ENCODE results near the gene PREB. TPM values are rescaled to one million over a fixed set of nuclear protein-coding genes. Genes with fewer than 3 reads are reported as not detected.

The PREB gene
- total and polyA plus RNA-seq, 2 of the 13 experiments (the other 11 are each of a cell fraction or from before 2014, with no cell fraction given), result 112 to 192 TPM

DNA sequence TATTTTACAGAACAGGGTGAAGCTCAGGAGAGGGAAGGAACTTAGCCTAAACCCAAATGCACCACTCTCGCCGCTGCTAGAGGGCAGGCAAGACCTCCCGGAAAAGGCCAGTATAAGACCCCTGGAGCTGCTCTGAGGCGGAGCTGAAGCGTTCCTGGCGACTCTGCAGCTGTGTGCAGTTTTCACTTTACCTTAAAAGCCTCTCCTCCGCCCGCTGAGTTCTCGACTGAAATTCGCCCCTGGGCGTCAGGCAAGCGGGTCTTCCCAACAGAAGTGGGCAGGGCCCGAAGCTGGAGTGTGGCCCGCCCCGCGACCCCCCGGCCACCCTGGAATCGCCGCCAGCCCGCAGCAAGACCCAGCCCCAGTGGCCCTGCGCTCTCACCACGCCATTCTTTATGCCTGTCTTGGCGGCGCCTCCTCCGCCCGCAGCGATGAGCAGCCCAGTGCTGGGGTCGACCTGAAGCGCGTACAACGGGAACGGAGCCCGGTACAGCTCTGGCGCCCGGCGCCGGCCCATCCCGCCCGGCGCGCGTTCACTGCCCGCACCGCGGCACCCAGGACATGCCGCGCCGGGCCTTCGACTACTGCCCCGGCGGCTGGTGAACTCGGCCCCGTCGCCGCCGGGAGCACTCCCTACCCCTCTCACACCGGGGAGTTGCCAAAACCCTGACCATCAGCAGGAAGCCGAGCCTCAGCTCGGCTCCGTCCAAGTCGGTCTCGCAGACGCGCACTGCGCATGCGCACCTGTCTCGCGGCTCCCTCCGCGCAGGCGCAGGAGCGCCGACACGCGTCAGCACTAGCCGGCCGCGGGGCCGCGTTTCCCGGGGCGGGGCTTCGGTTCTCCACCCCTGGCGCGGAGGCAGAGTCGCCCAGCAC lies at the start of gene PREB (continued):
- TF ChIP-seq, protein P1, sequence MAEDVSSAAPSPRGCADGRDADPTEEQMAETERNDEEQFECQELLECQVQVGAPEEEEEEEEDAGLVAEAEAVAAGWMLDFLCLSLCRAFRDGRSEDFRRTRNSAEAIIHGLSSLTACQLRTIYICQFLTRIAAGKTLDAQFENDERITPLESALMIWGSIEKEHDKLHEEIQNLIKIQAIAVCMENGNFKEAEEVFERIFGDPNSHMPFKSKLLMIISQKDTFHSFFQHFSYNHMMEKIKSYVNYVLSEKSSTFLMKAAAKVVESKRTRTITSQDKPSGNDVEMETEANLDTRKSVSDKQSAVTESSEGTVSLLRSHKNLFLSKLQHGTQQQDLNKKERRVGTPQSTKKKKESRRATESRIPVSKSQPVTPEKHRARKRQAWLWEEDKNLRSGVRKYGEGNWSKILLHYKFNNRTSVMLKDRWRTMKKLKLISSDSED (CRISPR knock-in tag; IDR thresholded peaks at IDR 0.05), result no peak
- TF ChIP-seq, protein P2, sequence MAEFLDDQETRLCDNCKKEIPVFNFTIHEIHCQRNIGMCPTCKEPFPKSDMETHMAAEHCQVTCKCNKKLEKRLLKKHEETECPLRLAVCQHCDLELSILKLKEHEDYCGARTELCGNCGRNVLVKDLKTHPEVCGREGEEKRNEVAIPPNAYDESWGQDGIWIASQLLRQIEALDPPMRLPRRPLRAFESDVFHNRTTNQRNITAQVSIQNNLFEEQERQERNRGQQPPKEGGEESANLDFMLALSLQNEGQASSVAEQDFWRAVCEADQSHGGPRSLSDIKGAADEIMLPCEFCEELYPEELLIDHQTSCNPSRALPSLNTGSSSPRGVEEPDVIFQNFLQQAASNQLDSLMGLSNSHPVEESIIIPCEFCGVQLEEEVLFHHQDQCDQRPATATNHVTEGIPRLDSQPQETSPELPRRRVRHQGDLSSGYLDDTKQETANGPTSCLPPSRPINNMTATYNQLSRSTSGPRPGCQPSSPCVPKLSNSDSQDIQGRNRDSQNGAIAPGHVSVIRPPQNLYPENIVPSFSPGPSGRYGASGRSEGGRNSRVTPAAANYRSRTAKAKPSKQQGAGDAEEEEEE (CRISPR knock-in tag; IDR thresholded peaks at IDR 0.05; ENCODE audit: borderline replicate concordance), result no peak; the same call in 1 of the 2 replicates
- TF ChIP-seq, protein P3, sequence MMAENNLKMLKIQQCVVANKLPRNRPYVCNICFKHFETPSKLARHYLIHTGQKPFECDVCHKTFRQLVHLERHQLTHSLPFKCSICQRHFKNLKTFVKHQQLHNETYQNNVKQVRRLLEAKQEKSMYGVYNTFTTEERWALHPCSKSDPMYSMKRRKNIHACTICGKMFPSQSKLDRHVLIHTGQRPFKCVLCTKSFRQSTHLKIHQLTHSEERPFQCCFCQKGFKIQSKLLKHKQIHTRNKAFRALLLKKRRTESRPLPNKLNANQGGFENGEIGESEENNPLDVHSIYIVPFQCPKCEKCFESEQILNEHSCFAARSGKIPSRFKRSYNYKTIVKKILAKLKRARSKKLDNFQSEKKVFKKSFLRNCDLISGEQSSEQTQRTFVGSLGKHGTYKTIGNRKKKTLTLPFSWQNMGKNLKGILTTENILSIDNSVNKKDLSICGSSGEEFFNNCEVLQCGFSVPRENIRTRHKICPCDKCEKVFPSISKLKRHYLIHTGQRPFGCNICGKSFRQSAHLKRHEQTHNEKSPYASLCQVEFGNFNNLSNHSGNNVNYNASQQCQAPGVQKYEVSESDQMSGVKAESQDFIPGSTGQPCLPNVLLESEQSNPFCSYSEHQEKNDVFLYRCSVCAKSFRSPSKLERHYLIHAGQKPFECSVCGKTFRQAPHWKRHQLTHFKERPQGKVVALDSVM (CRISPR knock-in tag; IDR thresholded peaks at IDR 0.05), result no peak
- TF ChIP-seq ZNF350 (CRISPR knock-in tag; IDR thresholded peaks at IDR 0.05; ENCODE audit: borderline replicate concordance, low read depth), result peak; percentile 31
- no peak for TF ChIP-seq HOXA7 (CRISPR knock-in tag; IDR thresholded peaks at IDR 0.05)
- TF ChIP-seq MIER2 (CRISPR knock-in tag; IDR thresholded peaks at IDR 0.05), result no peak
- no peak for TF ChIP-seq TCF7 (IDR thresholded peaks at IDR 0.05; ENCODE audit: low read depth)
- TF ChIP-seq ZNF552 (CRISPR knock-in tag; IDR thresholded peaks at IDR 0.05; ENCODE audit: borderline replicate concordance), result peak; percentile 69; the same call in 1 of the 2 replicates
- TF ChIP-seq ZNF773 (CRISPR knock-in tag; IDR thresholded peaks at IDR 0.05; ENCODE audit: borderline replicate concordance), result no peak
- peak; percentile 61; the same call in 1 of the 2 replicates for TF ChIP-seq ZNF577 (CRISPR knock-in tag; IDR thresholded peaks at IDR 0.05; ENCODE audit: borderline replicate concordance, low read depth)
- TF ChIP-seq ZNF264 (CRISPR knock-in tag; IDR thresholded peaks at IDR 0.05), result 0 out of 2 replicates have a peak, but pooled peaks have one; percentile 40
- peak; percentile 78; the same call in 1 of the 2 replicates for TF ChIP-seq FIP1L1 (IDR thresholded peaks at IDR 0.05; ENCODE audit: borderline replicate concordance, insufficient read depth, low read depth, low read length)
- TF ChIP-seq, protein P4, sequence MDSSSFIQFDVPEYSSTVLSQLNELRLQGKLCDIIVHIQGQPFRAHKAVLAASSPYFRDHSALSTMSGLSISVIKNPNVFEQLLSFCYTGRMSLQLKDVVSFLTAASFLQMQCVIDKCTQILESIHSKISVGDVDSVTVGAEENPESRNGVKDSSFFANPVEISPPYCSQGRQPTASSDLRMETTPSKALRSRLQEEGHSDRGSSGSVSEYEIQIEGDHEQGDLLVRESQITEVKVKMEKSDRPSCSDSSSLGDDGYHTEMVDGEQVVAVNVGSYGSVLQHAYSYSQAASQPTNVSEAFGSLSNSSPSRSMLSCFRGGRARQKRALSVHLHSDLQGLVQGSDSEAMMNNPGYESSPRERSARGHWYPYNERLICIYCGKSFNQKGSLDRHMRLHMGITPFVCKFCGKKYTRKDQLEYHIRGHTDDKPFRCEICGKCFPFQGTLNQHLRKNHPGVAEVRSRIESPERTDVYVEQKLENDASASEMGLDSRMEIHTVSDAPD (CRISPR knock-in tag; IDR thresholded peaks at IDR 0.05), result 0 out of 2 replicates have a peak, but pooled peaks have one; percentile 58
- peak; percentile 35; the same call in 1 of the 2 replicates for TF ChIP-seq NFYB (CRISPR knock-in tag; IDR thresholded peaks at IDR 0.05)
- TF ChIP-seq SNAPC2 (CRISPR knock-in tag; IDR thresholded peaks at IDR 0.05), result 0 out of 2 replicates have a peak, but pooled peaks have one; percentile 58
- TF ChIP-seq, protein P5, sequence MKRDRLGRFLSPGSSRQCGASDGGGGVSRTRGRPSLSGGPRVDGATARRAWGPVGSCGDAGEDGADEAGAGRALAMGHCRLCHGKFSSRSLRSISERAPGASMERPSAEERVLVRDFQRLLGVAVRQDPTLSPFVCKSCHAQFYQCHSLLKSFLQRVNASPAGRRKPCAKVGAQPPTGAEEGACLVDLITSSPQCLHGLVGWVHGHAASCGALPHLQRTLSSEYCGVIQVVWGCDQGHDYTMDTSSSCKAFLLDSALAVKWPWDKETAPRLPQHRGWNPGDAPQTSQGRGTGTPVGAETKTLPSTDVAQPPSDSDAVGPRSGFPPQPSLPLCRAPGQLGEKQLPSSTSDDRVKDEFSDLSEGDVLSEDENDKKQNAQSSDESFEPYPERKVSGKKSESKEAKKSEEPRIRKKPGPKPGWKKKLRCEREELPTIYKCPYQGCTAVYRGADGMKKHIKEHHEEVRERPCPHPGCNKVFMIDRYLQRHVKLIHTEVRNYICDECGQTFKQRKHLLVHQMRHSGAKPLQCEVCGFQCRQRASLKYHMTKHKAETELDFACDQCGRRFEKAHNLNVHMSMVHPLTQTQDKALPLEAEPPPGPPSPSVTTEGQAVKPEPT (CRISPR knock-in tag; IDR thresholded peaks at IDR 0.05; ENCODE audit: low read depth), result no peak
- peak; percentile 22; the same call in 1 of the 2 replicates for TF ChIP-seq ZNF138 (CRISPR knock-in tag; IDR thresholded peaks at IDR 0.05; ENCODE audit: low read depth)
- no peak for TF ChIP-seq ZNF292 (CRISPR knock-in tag; IDR thresholded peaks at IDR 0.05; ENCODE audit: borderline replicate concordance, low read depth)
- TF ChIP-seq XRCC5 (optimal IDR thresholded peaks at IDR 0.05; ENCODE audit: low read length), result peak; percentile 42

Data from HepG2 (cell line).